Keratinocyte (primary cell): Measurements from ENCODE around the gene TWNK. TPM values are rescaled to one million over a fixed set of nuclear protein-coding genes. Genes with fewer than 3 reads are reported as not detected.

Source experiments
- DNase-seq: peaks from one replicate; pipeline ENCODE4 v3.0.0-alpha.2; 2011; ENCODE audit warnings: low read depth, missing footprints, low spot score
- FAIRE-seq: peaks from 2 replicates; lab custom pipeline; 2011; peaks lifted over from hg19 to GRCh38; lab: Jason Lieb, UNC
- H2AFZ ChIP-seq: 2 replicates; pipeline ENCODE4 v1.6.0; 2012; ENCODE audit warnings: low read length, control low read depth, inconsistent platforms; ENCODE audit not compliant: control insufficient read depth
- H3K27ac ChIP-seq: 2 replicates; pipeline ENCODE4 v1.5.1; 2011; ENCODE audit warnings: low read length; ENCODE audit not compliant: control insufficient read depth, insufficient read depth
- H3K27me3 ChIP-seq: 3 replicates; pipeline ENCODE4 v1.6.0; 2011; ENCODE audit warnings: low read length; ENCODE audit not compliant: control insufficient read depth, insufficient read depth; ENCODE audit errors: extremely low read depth
- H3K36me3 ChIP-seq, 2 experiments: 2 replicates in 1 of 2; 3 replicates in 1 of 2; pipeline ENCODE4 v1.5.1; 2011; ENCODE audit warnings: low read length in 2 of 2, mild to moderate bottlenecking in 1 of 2; ENCODE audit not compliant: control insufficient read depth in 2 of 2, insufficient read depth in 2 of 2; ENCODE audit errors: extremely low read depth in 1 of 2
- H3K4me1 ChIP-seq: 3 replicates; pipeline ENCODE4 v1.5.1; 2011; ENCODE audit warnings: low read length; ENCODE audit not compliant: control insufficient read depth, insufficient read depth; ENCODE audit errors: extremely low read depth
- H3K4me2 ChIP-seq: 3 replicates; pipeline ENCODE4 v1.6.0; 2011; ENCODE audit warnings: low read depth, low read length; ENCODE audit not compliant: control insufficient read depth, insufficient read depth; ENCODE audit errors: extremely low read depth
- H3K4me3 ChIP-seq, 3 experiments: fragments of 200-600 bp in 1 of 3; sonication (generic) in 1 of 3; 2 replicates in 2 of 3; 3 replicates in 1 of 3; pipeline ENCODE4 v1.5.1; 2011 to 2016; ENCODE audit warnings: low read length in 3 of 3, mild to moderate bottlenecking in 3 of 3, control low read depth in 2 of 3, inconsistent platforms in 1 of 3, low read depth in 1 of 3, mixed read lengths in 1 of 3, mixed run types in 1 of 3, moderate library complexity in 1 of 3; ENCODE audit not compliant: control insufficient read depth in 2 of 3, insufficient read depth in 2 of 3; ENCODE audit errors: extremely low read depth in 1 of 3
- H3K79me2 ChIP-seq: 2 replicates; pipeline ENCODE4 v1.6.0; 2012; ENCODE audit warnings: low read length; ENCODE audit not compliant: control insufficient read depth, insufficient read depth
- H3K9ac ChIP-seq: 3 replicates; pipeline ENCODE4 v1.6.0; 2011; ENCODE audit warnings: low read length; ENCODE audit not compliant: control insufficient read depth, insufficient read depth; ENCODE audit errors: extremely low read depth
- H3K9me1 ChIP-seq: 3 replicates; pipeline ENCODE4 v1.6.0; 2011; ENCODE audit warnings: low read length; ENCODE audit not compliant: control insufficient read depth, insufficient read depth; ENCODE audit errors: extremely low read depth
- H3K9me3 ChIP-seq: 2 replicates; pipeline ENCODE4 v1.5.1; 2012; ENCODE audit warnings: low read depth, low read length; ENCODE audit not compliant: control insufficient read depth
- H4K20me1 ChIP-seq: 3 replicates; pipeline ENCODE4 v1.6.0; 2011; ENCODE audit warnings: low read length; ENCODE audit not compliant: control insufficient read depth, insufficient read depth; ENCODE audit errors: extremely low read depth
- CTCF ChIP-seq, 3 experiments: IDR thresholded peaks in 1 of 3; conservative IDR thresholded peaks in 1 of 3; optimal IDR thresholded peaks in 1 of 3; 2 replicates in 2 of 3; 3 replicates in 1 of 3; pipeline versions ENCODE3 to v1.5.1; 2011; ENCODE audit warnings: low read length in 3 of 3, mild to moderate bottlenecking in 3 of 3, moderate library complexity in 2 of 3, control low read depth in 1 of 3, inconsistent platforms in 1 of 3; ENCODE audit not compliant: insufficient read depth in 2 of 3; ENCODE audit errors: extremely low read depth in 1 of 3
- EZH2 ChIP-seq: IDR thresholded peaks from one replicate; pipeline ENCODE4 v1.6.1; 2012; ENCODE audit warnings: inconsistent platforms, mild to moderate bottlenecking, low read length, moderate library complexity
- dilution Hi-C: fragments of 300-500 bp; cut with MboI; formaldehyde crosslinking; loops from one replicate; pipeline ENCODE4 v1.7.0; 2020; ENCODE audit warnings: low sequenced_read_pairs; ENCODE audit not compliant: extremely low pct_ligation_motif_present
- polyA plus RNA-seq, 5 experiments: library from polyadenylated mRNA; depleted of rRNA in 3 of 5; stranded (reverse) in 3 of 5; stranded (forward) in 1 of 5; unstranded in 1 of 5; fragments of >200 nt; gene quantifications; 1 replicate in 1 of 5; 2 replicates in 3 of 5; 3 replicates in 1 of 5; pipeline versions ENCODE4 v1.2.1 to v1.2.3, GENCODE V29; 2011 to 2012; ENCODE audit warnings: missing spikeins in 2 of 5, low read depth in 1 of 5, low replicate concordance in 1 of 5

Gene TWNK
- polyA plus RNA-seq, 1 donor (not counting 4 experiments of a cell fraction or from before 2014, with no cell fraction given) = 12.9 TPM

DNA sequence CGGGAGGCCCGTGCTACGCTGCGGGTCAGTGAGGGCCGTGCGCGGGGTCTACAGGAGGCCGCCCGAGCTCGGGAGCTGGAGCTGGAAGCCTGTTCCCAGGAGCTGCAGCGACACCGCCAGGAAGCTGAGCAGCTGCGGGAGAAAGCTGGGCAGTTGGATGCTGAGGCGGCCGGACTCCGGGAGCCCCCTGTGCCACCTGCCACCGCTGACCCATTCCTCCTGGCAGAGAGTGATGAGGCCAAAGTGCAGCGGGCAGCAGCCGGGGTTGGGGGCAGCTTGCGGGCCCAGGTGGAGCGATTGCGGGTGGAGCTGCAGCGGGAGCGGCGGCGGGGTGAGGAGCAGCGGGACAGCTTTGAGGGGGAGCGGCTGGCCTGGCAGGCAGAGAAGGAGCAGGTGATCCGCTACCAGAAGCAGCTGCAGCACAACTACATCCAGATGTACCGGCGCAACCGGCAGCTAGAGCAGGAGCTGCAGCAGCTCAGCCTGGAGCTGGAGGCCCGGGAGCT lies 19.3 kb downstream of the TWNK start:
- Histone ChIP-seq H3K36me3 (peaks cover 15 to 26% of the 10 kb centered on the region in 2 experiments), H3K9me1 (no peaks in the 10 kb centered on the region), H3K27ac (no peak overlapping the region), H2AFZ (no peak overlapping the region), H3K4me3 (no peak overlapping the region), H3K9me3 (no peaks in the 10 kb centered on the region), H4K20me1 (no peaks in the 10 kb centered on the region), H3K9ac (no peak overlapping the region), H3K27me3 (no peaks in the 10 kb centered on the region), H3K4me1 (peaks cover 7% of the 10 kb centered on the region), H3K79me2 (peaks cover 10% of the 10 kb centered on the region), H3K4me2 (no peak overlapping the region)
- DNase-seq = no peak
- no peak for FAIRE-seq
- dilution Hi-C loops = no loop called here
- TF ChIP-seq CTCF (optimal IDR thresholded peaks at IDR 0.05 in 1 of 3, IDR thresholded peaks at IDR 0.05 in 1 of 3, conservative IDR thresholded peaks at IDR 0.05 in 1 of 3; ENCODE audit: extremely low read depth in 1 of 3, insufficient read depth in 2 of 3, low read length in 3 of 3) (no peak), EZH2 (no peak)

DNA sequence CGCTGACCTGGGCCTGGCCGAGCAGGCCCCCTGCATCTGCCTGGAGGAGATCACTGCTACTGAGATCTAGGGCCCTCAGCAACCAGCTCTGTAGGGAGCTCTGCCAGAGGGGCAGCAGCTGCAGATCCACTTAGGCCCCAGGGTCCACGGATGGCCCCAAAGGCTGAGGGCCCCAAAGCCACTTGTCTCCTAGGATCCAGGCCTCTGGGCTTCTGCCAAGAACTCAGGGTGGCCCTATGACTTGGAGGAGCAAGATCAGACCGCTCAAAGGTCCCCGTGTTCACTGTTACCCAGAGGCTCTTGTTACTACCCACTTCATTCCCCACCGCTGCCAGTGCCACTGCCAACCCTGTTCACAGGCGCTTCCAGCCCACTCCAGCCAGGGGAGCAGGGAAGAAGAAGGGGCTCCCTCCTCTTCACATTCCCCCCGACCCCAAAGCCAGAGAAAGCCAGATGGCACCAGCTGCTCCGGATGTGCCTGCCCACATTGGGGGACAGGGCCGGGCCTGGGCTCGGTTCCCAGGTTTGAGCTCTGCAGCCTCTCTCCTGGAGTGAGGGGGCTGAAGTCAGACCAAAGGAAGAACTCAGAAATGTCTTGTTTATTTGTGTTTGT lies 19.9 kb downstream of the TWNK start:
- no peaks in the 10 kb centered on the region for H4K20me1 ChIP-seq
- peaks cover 15 to 26% of the 10 kb centered on the region in 2 experiments for H3K36me3 ChIP-seq
- DNase-seq (no peak), FAIRE-seq (no peak)
- no peak overlapping the region for H3K4me2 ChIP-seq
- no peak for TF ChIP-seq CTCF (optimal IDR thresholded peaks at IDR 0.05 in 1 of 3, IDR thresholded peaks at IDR 0.05 in 1 of 3, conservative IDR thresholded peaks at IDR 0.05 in 1 of 3; ENCODE audit: extremely low read depth in 1 of 3, insufficient read depth in 2 of 3, low read length in 3 of 3)
- no peak for TF ChIP-seq EZH2
- H3K9ac ChIP-seq = no peak overlapping the region
- peaks cover 6% of the 10 kb centered on the region for H3K79me2 ChIP-seq
- H3K27ac ChIP-seq = no peak overlapping the region
- H2AFZ ChIP-seq = no peak overlapping the region
- H3K9me1 ChIP-seq = no peaks in the 10 kb centered on the region
- dilution Hi-C loops = no loop called here
- no peak overlapping the region for H3K4me3 ChIP-seq
- no peaks in the 10 kb centered on the region for H3K27me3 ChIP-seq
- H3K4me1 ChIP-seq = peaks cover 8% of the 10 kb centered on the region
- H3K9me3 ChIP-seq = no peaks in the 10 kb centered on the region
